Measurements from ENCODE around the gene KCNG3. TPM values are rescaled to one million over a fixed set of nuclear protein-coding genes. Genes with fewer than 3 reads are reported as not detected.

Gene KCNG3
- total and polyA plus RNA-seq, 4 donors = 0.06 to 2.8 (median 0.29) TPM

GRCh38 chr2:42430188-42430587, 63.6 kb downstream of the KCNG3 start:
- Histone ChIP-seq H3K27me3 (ENCODE audit: control insufficient read depth in 3 of 3, insufficient read depth in 3 of 3, low read length in 2 of 3) (no peaks in the 10 kb centered on the region), H3K9me3 (ENCODE audit: control insufficient read depth in 4 of 4, insufficient read depth in 3 of 4, low read length in 3 of 4) (no peaks in the 10 kb centered on the region), H3K4me1 (ENCODE audit: control insufficient read depth in 5 of 5, insufficient read depth in 5 of 5, low read length in 5 of 5) (no peaks in the 10 kb centered on the region), H3K36me3 (ENCODE audit: control insufficient read depth in 4 of 4, insufficient read depth in 4 of 4, low read length in 4 of 4) (no peaks in the 10 kb centered on the region), H3K4me3 (no peak overlapping the region), H3K9ac (ENCODE audit: insufficient read depth in 1 of 2, low read length in 2 of 2) (no peak overlapping the region), H3K27ac (ENCODE audit: low read depth in 1 of 2, low read length in 1 of 2) (no peak overlapping the region)
- WGBS, 2 donors = 97% methylated on average over 4 of the region's 4 CpGs
- TF ChIP-seq CTCF (IDR thresholded peaks at IDR 0.05; ENCODE audit: control extremely low read depth, extremely low read depth) = no peak
- no peak for DNase-seq
- no peak for ATAC-seq (ENCODE audit: insufficient read depth, low FRiP score)

- no peak for ATAC-seq (ENCODE audit: insufficient read depth, low FRiP score)
- Histone ChIP-seq H3K4me3 (no peak overlapping the region), H3K27ac (ENCODE audit: low read depth in 1 of 2, low read length in 1 of 2) (no peak overlapping the region), H3K27me3 (ENCODE audit: control insufficient read depth in 3 of 3, insufficient read depth in 3 of 3, low read length in 2 of 3) (no peaks in the 10 kb centered on the region), H3K9me3 (ENCODE audit: control insufficient read depth in 4 of 4, insufficient read depth in 3 of 4, low read length in 3 of 4) (no peaks in the 10 kb centered on the region), H3K9ac (ENCODE audit: insufficient read depth in 1 of 2, low read length in 2 of 2) (no peak overlapping the region), H3K4me1 (ENCODE audit: control insufficient read depth in 5 of 5, insufficient read depth in 5 of 5, low read length in 5 of 5) (peaks cover 0 to 5% (median 0%) of the 10 kb centered on the region in 5 donors), H3K36me3 (ENCODE audit: control insufficient read depth in 4 of 4, insufficient read depth in 4 of 4, low read length in 4 of 4) (no peaks in the 10 kb centered on the region)
- DNase-seq = no peak
- WGBS, 2 donors = 89 to 97% methylated on average over 2 of the region's 2 CpGs
- no peak for TF ChIP-seq CTCF (IDR thresholded peaks at IDR 0.05; ENCODE audit: control extremely low read depth, extremely low read depth)
These were observed 64.4 kb downstream of the KCNG3 start for GRCh38 chr2:42429352-42429751.

- WGBS, 2 donors = 89 to 96% methylated on average over 3 of the region's 3 CpGs
- DNase-seq = no peak
These were observed 68.1 kb downstream of the KCNG3 start for GRCh38 chr2:42425697-42426096.

More at GRCh38 chr2:42425697-42426096, 68.1 kb downstream of the KCNG3 start:
- no peaks in the 10 kb centered on the region for H3K9me3 ChIP-seq (ENCODE audit: control insufficient read depth in 4 of 4, insufficient read depth in 3 of 4, low read length in 3 of 4)
- no peak for ATAC-seq (ENCODE audit: insufficient read depth, low FRiP score)
- peaks cover 0 to 13% (median 0%) of the 10 kb centered on the region in 5 donors for H3K4me1 ChIP-seq (ENCODE audit: control insufficient read depth in 5 of 5, insufficient read depth in 5 of 5, low read length in 5 of 5)
- no peak overlapping the region for H3K4me3 ChIP-seq
- H3K27ac ChIP-seq (ENCODE audit: low read depth in 1 of 2, low read length in 1 of 2) = no peak overlapping the region
- no peaks in the 10 kb centered on the region for H3K27me3 ChIP-seq (ENCODE audit: control insufficient read depth in 3 of 3, insufficient read depth in 3 of 3, low read length in 2 of 3)
- no peak overlapping the region for H3K9ac ChIP-seq (ENCODE audit: insufficient read depth in 1 of 2, low read length in 2 of 2)
- H3K36me3 ChIP-seq (ENCODE audit: control insufficient read depth in 4 of 4, insufficient read depth in 4 of 4, low read length in 4 of 4) = no peaks in the 10 kb centered on the region
- TF ChIP-seq CTCF (IDR thresholded peaks at IDR 0.05; ENCODE audit: control extremely low read depth, extremely low read depth) = no peak
